ENCODE measurements around the gene PTPRK.

- TF ChIP-seq GTF2F1 (IDR thresholded peaks at IDR 0.05; ENCODE audit: borderline replicate concordance, low read depth, low read length) = no peak
- TF ChIP-seq, protein P1, sequence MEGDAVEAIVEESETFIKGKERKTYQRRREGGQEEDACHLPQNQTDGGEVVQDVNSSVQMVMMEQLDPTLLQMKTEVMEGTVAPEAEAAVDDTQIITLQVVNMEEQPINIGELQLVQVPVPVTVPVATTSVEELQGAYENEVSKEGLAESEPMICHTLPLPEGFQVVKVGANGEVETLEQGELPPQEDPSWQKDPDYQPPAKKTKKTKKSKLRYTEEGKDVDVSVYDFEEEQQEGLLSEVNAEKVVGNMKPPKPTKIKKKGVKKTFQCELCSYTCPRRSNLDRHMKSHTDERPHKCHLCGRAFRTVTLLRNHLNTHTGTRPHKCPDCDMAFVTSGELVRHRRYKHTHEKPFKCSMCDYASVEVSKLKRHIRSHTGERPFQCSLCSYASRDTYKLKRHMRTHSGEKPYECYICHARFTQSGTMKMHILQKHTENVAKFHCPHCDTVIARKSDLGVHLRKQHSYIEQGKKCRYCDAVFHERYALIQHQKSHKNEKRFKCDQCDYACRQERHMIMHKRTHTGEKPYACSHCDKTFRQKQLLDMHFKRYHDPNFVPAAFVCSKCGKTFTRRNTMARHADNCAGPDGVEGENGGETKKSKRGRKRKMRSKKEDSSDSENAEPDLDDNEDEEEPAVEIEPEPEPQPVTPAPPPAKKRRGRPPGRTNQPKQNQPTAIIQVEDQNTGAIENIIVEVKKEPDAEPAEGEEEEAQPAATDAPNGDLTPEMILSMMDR (IDR thresholded peaks at IDR 0.05; ENCODE audit: control extremely low read depth in 1 of 3, insufficient read depth in 1 of 3, low read depth in 1 of 3, low read length in 3 of 3) = no peak
- no peak for TF ChIP-seq EZH2 (IDR thresholded peaks at IDR 0.05; ENCODE audit: low read depth, low read length, severe bottlenecking)
Measured at GRCh38 chr6:127924440-127924839, 596.0 kb downstream of the PTPRK start.
